NT2/D1 (cell line): ENCODE data around the gene KRT35.

Experiments
- DNase-seq: peaks from one replicate; pipeline ENCODE4 v3.0.0-alpha.2; 2011; ENCODE audit warnings: low read depth, low spot score
- H3K27me3 ChIP-seq: 2 replicates; pipeline ENCODE4 v1.6.0; 2011; ENCODE audit warnings: mild to moderate bottlenecking; ENCODE audit not compliant: insufficient read length, insufficient read depth
- H3K36me3 ChIP-seq: 2 replicates; pipeline ENCODE4 v1.6.1; 2011; ENCODE audit warnings: mild to moderate bottlenecking, low read length, mixed read lengths; ENCODE audit not compliant: insufficient read depth, insufficient read length
- H3K4me1 ChIP-seq: 2 replicates; pipeline ENCODE4 v1.5.1; 2011; ENCODE audit not compliant: insufficient read depth, insufficient read length
- H3K4me3 ChIP-seq: 2 replicates; pipeline ENCODE4 v1.5.1; 2011; ENCODE audit warnings: low read depth; ENCODE audit not compliant: insufficient read length
- H3K9ac ChIP-seq: 2 replicates; pipeline ENCODE4 v1.6.0; 2011; ENCODE audit warnings: low read depth; ENCODE audit not compliant: insufficient read length
- H3K9me3 ChIP-seq: 2 replicates; pipeline ENCODE4 v1.5.1; 2011; ENCODE audit warnings: mild to moderate bottlenecking, low read length; ENCODE audit not compliant: insufficient read depth
- SUZ12 ChIP-seq: IDR thresholded peaks from 2 replicates; pipeline ENCODE4 v1.6.1; 2011; ENCODE audit not compliant: insufficient read length, insufficient read depth; ENCODE audit errors: extremely low read depth
- YY1 ChIP-seq: IDR thresholded peaks from 2 replicates; pipeline ENCODE4 v1.6.1; 2011; ENCODE audit not compliant: insufficient read length, insufficient read depth
- ZNF274 ChIP-seq: IDR thresholded peaks from 2 replicates; pipeline ENCODE4 v1.6.1; 2011; ENCODE audit warnings: mild to moderate bottlenecking, low read depth, low read length

KRT35 gene

DNA sequence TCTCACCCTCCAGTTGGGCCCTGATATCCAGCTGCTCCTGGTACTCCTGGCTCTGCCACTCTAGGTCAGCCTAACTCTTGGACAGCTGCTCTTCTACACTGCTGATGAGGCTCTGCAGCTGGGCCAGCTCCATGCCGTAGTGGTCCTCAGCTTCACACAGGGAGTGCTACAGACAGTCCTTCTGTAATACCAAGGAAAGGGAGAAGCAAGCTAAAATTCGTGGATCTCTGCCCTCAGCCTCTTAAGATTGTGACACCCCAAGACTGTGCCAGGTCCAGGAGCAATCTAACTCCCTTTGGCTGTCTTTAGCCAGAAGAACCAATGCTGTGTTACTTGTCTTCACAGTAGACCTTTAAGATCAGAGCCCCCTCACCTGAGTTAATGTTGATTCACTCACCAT is 32.4 kb downstream of the KRT35 start:
- Histone ChIP-seq H3K4me3 (no peak overlapping the region), H3K9ac (no peak overlapping the region), H3K27me3 (no peaks in the 10 kb centered on the region), H3K36me3 (no peaks in the 10 kb centered on the region), H3K9me3 (peaks cover 24% of the 10 kb centered on the region), H3K4me1 (no peaks in the 10 kb centered on the region)
- TF ChIP-seq ZNF274 (no peak), SUZ12 (no peak), YY1 (no peak)
- DNase-seq: no peak

- H3K4me1 ChIP-seq: peaks cover 2% of the 10 kb centered on the region
- H3K9me3 ChIP-seq: peaks cover 14% of the 10 kb centered on the region
- no peaks in the 10 kb centered on the region for H3K36me3 ChIP-seq
- no peaks in the 10 kb centered on the region for H3K27me3 ChIP-seq
- H3K4me3 ChIP-seq: no peak overlapping the region
- DNase-seq: no peak
- H3K9ac ChIP-seq: no peak overlapping the region
- TF ChIP-seq ZNF274 (no peak), YY1 (no peak), SUZ12 (no peak)
Observed at GRCh38 chr17:41446806-41447205, 34.1 kb downstream of the KRT35 start.

DNA sequence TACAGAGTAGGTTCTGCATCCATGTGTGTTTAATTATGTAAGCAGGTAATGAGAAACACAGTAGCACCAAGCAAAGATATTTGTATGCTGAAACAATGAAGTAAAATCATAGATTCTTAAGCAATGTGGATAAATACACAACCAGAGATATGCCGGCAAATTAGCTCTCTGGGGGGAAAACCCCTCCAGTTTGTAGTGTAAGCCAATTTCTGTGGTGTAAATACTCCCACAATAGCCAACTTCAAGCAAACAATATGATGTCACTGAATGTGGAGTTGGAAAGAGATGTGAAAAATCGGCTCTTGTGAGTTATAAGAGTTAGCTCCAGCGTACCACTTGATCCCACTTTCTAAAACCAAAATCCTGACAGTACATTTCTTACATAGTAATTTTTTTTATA is 36.3 kb downstream of the KRT35 start:
- Histone ChIP-seq H3K36me3 (no peaks in the 10 kb centered on the region), H3K9me3 (peaks cover 17% of the 10 kb centered on the region; the same call in 1 of the 2 replicates), H3K4me1 (peaks cover 2% of the 10 kb centered on the region), H3K27me3 (no peaks in the 10 kb centered on the region), H3K4me3 (no peak overlapping the region), H3K9ac (no peak overlapping the region)
- DNase-seq: no peak
- TF ChIP-seq SUZ12 (no peak), YY1 (no peak), ZNF274 (no peak)

DNA sequence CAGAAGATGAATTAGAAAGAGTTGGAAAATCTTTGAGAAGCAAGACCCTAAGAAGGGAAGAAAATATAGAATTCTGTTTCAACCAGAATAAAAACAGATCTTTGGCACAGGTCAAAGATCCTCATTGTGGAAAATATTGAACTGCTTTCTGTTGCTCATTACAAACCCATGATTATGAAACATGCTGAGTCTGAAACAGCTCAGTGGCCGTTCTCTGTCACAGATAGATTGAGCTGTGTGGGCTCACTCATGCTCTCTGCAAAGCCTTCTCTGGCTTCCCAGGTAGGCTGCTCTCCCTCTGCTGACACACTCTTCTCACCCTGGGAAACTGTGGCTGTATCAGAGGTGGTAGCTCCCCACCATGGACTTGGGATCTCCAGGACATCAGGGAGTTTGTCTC is 36.8 kb downstream of the KRT35 start:
- no peak for DNase-seq
- Histone ChIP-seq H3K4me3 (no peak overlapping the region), H3K27me3 (no peaks in the 10 kb centered on the region), H3K4me1 (peaks cover 2% of the 10 kb centered on the region), H3K9me3 (peaks cover 17% of the 10 kb centered on the region; the same call in 1 of the 2 replicates), H3K36me3 (no peaks in the 10 kb centered on the region), H3K9ac (no peak overlapping the region)
- TF ChIP-seq SUZ12 (no peak), YY1 (no peak), ZNF274 (no peak)

DNA sequence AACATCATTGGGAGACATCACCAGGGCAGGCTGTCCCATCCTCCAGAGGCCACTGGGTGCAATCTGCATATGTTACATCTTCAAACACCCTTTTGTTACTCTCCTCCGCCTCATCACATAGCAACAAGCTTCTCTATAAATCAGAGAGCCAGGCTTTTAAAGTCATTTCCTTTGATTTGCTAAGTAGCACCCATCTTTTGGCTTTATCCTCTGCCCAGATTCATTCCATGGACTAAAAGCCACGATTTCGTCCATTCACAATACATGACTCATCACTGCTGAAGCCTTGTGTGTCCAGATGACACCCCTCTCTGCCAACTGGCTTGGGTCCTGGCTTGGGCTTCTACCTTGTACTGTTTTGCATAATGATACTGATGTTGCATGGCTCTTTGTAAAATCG is 38.2 kb downstream of the KRT35 start:
- Histone ChIP-seq H3K4me3 (no peak overlapping the region), H3K9me3 (peaks cover 17% of the 10 kb centered on the region; the same call in 1 of the 2 replicates), H3K36me3 (no peaks in the 10 kb centered on the region), H3K9ac (no peak overlapping the region), H3K27me3 (no peaks in the 10 kb centered on the region), H3K4me1 (peaks cover 2% of the 10 kb centered on the region)
- DNase-seq: peak; percentile 33
- TF ChIP-seq ZNF274: no peak
- no peak for TF ChIP-seq YY1
- TF ChIP-seq SUZ12: no peak

GRCh38 chr17:41440531-41441033 is 40.4 kb downstream of the KRT35 start, which contains the start of gene KRT38:
TSS of gene KRT38 (minus strand) at chr17:41440983. CDS start at chr17:41440921, 62 bp downstream.
- Histone ChIP-seq H3K9me3 (peaks cover 17% of the 10 kb centered on the region; the same call in 1 of the 2 replicates), H3K9ac (no peak within 1 kb of the TSS), H3K27me3 (no peaks in the 10 kb centered on the region), H3K4me1 (peaks cover 2% of the 10 kb centered on the region), H3K4me3 (no peak within 1 kb of the TSS), H3K36me3 (no peaks in the 10 kb centered on the region)
- DNase-seq: no peak
- TF ChIP-seq ZNF274 (no peak), SUZ12 (no peak), YY1 (no peak)

- no peak for DNase-seq
- no peak overlapping the region for H3K4me3 ChIP-seq
- no peaks in the 10 kb centered on the region for H3K36me3 ChIP-seq
Observed at GRCh38 chr17:41439375-41439774, 41.6 kb downstream of the KRT35 start.

More at GRCh38 chr17:41439375-41439774, 41.6 kb downstream of the KRT35 start:
- peaks cover 2% of the 10 kb centered on the region for H3K4me1 ChIP-seq
- no peaks in the 10 kb centered on the region for H3K27me3 ChIP-seq
- peaks cover 17% of the 10 kb centered on the region; the same call in 1 of the 2 replicates for H3K9me3 ChIP-seq
- TF ChIP-seq SUZ12 (no peak), ZNF274 (no peak), YY1 (no peak)
- no peak overlapping the region for H3K9ac ChIP-seq
